ENCODE results near the gene MAN2B1.
A peak's percentile ranks its signal among the peaks of the same experiment; 100 is the strongest.
"Not testable (repeated sequence)": the region's sequence is repeated elsewhere in the genome, so short reads cannot be mapped to it uniquely, and the experiment has no call there.

The MAN2B1 gene

GRCh38 chr19:12687496-12688196 is 21.1 kb upstream of the MAN2B1 start, which contains the start of gene GNG14:
Gene GNG14, plus strand, starts transcription at chr19:12687998. Its CDS starts 51 bp downstream, at chr19:12688049.
- no peak for DNase-seq

- DNase-seq, result no peak
Observed at GRCh38 chr19:12685831-12686230, 19.3 kb upstream of the MAN2B1 start.

DNA sequence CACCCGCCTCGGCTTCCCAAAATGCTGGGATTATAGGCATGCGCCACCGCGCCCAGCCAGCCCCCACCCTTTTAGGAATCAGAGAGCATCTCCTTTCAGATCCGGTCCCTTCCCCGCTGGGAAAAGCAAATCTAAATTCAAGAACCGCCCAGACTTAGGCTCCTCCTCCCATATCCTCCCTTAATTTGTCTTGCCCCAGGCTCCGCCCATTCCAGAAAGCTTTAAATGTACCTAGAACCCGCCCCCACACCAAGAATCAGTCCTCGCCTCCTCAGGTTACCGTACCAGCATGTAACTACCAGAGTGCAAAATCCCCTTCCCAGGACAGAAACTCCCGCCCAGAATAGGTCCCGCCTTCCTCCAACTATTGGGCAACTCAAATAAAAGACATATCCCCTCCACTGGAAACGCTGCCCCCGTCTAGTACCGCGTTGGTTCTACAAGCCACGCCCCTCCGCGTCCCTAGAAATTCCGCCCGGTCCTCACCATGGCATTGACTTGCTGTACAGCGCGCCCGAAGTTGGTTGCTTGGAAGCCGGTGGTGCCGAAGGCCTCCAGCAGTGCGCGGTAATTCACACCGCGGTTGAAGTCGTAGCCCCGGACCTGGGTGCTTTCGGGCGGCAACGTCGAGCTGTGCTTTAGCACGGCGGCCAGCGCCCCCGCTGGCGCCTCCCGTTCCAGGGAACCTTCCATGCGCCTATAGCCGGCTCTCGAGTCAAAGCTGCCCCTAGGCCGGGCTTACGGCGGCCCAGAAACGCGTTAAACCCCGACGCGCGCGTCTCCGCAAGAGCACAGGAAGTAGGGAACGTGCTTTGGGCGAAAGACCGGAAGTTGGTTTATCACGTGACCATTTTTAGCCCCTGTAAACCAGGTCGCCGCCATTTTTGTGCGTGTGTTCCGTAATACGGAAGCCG is 14.8 kb upstream of the MAN2B1 start, which contains the start of gene DHPS:
Gene DHPS (minus strand): TSS at position 807 of the 914 bp plus-strand sequence. CDS start 114 bp downstream, at position 693.
- DNase-seq, result peak; percentile 89

DNA sequence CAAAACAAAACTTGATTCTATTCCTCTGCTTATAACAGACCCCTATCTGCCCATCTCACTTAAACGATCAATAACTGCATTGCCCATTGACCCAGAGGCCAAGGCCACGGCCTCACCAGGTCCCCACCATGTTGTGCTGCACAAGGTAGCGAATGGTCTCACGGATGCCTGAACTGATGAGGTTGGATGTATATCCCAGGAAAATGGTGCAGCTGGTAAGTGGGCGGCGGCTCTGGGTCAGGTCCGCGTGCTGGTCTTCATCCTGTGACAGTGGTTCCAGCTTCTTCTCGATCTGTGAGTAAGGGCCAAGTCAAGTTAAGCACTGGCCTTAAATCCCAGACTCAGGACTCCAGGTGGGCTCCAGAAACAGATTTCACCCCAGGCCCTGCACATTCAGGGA is 13.5 kb upstream of the MAN2B1 start:
- DNase-seq, result no peak

DNA sequence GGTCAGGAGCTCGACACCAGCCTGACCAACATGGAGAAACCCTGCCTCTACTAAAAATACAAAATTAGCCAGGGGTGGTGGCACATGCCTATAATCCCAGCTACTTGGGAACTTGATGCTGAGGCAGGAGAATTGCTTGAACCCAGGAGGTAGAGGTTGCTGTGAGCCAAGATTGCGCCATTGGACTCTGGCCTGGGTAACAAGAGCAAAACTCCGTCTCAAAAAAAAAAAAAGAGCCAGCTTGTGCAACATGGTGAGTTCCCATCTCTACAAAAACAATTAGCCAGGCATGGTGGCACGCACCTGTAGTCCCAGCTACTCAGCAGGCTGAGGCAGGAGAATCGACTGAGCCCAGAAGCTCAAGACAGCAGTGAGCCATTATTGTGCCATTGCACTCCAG is 11.5 kb upstream of the MAN2B1 start:
- not testable (repeated sequence) for DNase-seq

DNA sequence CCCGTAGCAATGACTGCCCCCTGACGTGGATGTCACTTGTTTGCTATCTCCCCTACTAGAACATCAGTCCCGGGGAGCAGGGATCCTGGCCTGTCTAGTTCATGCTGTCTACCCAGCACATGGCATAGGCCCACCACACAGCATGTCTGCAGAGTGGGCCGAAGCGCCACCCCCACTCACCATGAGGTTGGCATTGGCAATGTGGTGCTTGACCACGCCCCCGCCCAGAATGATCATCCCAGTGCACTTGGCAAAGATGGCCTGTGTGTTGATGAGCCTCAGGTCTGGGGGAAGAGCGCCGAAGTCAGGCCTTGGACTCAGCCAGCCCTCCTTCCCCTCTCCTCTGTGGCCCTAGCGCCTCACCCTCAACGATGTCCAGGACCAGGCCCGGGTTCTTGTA is 10.4 kb upstream of the MAN2B1 start:
- DNase-seq, result no peak

GRCh38 chr19:12676384-12676792 is 9.8 kb upstream of the MAN2B1 start:
- DNase-seq, result peak; percentile 88

DNA sequence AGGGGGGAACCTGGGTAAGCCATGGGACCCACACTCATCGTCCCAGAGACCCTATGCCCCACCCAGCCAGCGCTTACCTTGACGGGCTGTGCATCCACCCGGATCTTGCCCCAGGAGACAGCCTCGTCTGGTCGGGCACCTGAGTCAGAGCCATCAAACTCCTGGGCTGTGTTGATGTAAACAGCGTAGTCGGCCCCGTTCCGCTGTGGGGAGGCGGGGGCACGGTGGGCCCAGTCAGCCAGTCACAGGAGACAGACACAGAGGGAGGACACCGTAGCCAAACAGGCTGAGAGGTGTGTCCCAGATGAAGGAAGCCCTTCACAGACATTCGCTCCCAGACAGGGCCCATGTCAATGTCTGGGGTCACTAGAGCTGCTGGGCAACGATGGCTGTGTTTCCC is 9.4 kb upstream of the MAN2B1 start:
- no peak for DNase-seq

DNA sequence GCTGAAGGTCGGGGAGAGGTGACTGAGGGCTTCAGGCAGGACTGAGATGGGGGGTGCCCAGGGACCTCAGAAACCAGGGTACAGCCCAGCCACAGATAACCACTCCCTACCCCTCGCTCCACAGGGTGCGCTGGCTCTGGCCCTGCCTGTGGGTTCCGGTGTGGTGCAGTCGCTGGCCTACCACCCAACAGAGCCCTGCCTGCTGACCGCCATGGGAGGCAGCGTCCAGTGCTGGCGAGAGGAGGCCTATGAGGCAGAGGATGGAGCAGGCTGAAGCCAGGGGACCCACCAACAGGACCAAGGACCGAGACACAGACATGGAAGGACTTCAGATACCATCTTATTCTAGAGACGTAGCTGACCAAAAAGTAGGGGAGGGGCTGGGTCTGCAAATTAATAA is 8.9 kb upstream of the MAN2B1 start:
- DNase-seq, result no peak

DNA sequence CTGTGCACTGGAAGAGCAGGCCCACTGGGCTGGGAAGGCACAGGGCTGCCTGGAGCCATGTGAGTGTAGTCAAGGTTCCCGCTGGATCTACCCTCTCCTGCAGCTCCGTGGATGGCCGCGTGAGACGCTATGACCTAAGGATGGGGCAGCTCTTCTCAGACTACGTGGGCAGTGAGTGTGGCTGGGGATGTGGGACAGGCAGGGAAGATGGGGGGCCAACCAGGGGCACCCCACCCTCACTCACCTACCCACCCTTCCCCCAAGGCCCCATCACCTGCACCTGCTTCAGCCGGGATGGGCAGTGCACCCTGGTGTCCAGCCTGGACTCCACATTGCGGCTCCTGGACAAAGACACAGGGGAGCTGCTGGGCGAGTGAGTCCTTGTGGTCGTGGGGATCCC is 6.2 kb upstream of the MAN2B1 start:
- DNase-seq, result no peak

- DNase-seq, result no peak
Observed at GRCh38 chr19:12670159-12670928, 3.8 kb upstream of the MAN2B1 start.

GRCh38 chr19:12669270-12670158 is 3.0 kb upstream of the MAN2B1 start:
- peak; percentile 74 for DNase-seq

- peak; percentile 76 for DNase-seq
Observed at GRCh38 chr19:12668932-12669269, 2.4 kb upstream of the MAN2B1 start.

GRCh38 chr19:12668346-12668745 is 1.8 kb upstream of the MAN2B1 start:
- no peak for DNase-seq

- DNase-seq, result no peak
Observed at GRCh38 chr19:12667731-12668302, 1.3 kb upstream of the MAN2B1 start.

- no peak for DNase-seq
Observed at GRCh38 chr19:12665671-12666264, 774 bp downstream of the MAN2B1 start.

GRCh38 chr19:12665281-12665573 is 1.3 kb downstream of the MAN2B1 start:
- DNase-seq, result peak; percentile 59

- no peak for DNase-seq
Observed at GRCh38 chr19:12664406-12665280, 1.9 kb downstream of the MAN2B1 start.

DNA sequence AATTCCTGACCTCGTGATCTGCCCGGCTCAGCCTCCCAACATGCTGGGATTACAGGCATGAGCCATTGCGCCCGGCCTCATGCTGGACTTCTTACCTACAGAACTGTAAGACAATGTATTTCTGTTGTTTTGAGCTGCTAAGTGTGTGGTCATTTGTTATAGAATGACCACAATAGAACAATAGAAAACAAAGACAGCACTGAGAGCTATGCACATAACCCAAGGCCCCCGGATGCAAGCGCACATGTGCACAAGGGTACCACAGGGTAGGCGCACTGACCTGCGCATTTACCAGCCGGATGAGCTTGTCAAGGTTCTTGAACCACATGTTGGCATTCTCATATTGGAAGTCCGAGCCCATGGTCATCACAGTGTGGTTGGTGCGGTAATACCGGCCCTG is 5.6 kb downstream of the MAN2B1 start:
- no peak for DNase-seq

GRCh38 chr19:12657966-12658365 is 8.6 kb downstream of the MAN2B1 start:
- DNase-seq, result no peak

Measured in activated naive CD4-positive, alpha-beta T cell treated with anti-CD3 and anti-CD28 coated beads, Interleukin-2, amount 50 U/mL, for 16 hours (primary cell).